ENCODE measurements around the gene ABCF2.

ABCF2 gene

DNA sequence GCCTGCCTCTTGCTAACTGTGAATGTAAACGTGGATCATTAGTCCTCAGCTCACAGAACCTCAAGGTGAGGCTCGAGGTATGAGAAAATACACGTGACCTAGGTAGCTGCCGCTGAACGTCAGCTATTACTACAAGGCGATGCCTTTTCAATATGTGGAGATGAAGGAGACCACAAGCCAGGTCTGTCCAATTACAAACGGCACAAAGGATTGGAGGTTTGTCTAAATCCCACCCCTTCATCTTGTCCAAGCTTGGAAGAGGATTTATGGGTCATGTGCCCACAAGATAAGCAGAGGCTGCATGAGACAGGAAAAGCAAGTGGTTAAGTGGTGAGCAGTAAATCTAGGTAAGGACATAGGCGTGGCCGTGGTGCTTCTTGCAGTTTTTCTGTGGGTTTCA lies 20.1 kb downstream of the ABCF2 start:
- H3K36me3 ChIP-seq (ENCODE audit: control insufficient read depth in 4 of 4, insufficient read depth in 4 of 4, low read length in 3 of 4): peaks cover 0 to 4% (median under 1%) of the 10 kb centered on the region in 4 experiments
- 0% methylated on average over 9 of the region's 9 CpGs for WGBS (ENCODE audit: insufficient coverage)
- ChIA-PET POLR2A (interaction anchor here (0.6 to 1.7 kb wide), 3 partner anchors 17 to 26 kb away, joined by 3 to 6 read pairs (median 5); partner anchors contain the start of genes ABCF2 and CHPF2), CTCF (interaction anchor here (0.7 to 4.8 kb wide), 10 partner anchors 18 to 146 kb away, joined by 3 to 37 read pairs (median 4); no protein-coding TSS in a partner anchor)
- H3K4me3 ChIP-seq (ENCODE audit: control insufficient read depth in 1 of 7, extremely low read depth in 1 of 7, insufficient read depth in 4 of 7, low read depth in 2 of 7, low read length in 6 of 7): peak overlapping the region in 1 of 7 experiments; percentile 65
- H3K27me3 ChIP-seq (replicated peaks in 2 of 5; ENCODE audit: control insufficient read depth in 4 of 5, insufficient read depth in 5 of 5, low read length in 4 of 5): peaks cover 0 to 25% (median 4%) of the 10 kb centered on the region in 5 experiments
- no peaks in the 10 kb centered on the region for H3K9me3 ChIP-seq (ENCODE audit: control extremely low read depth in 1 of 5, control insufficient read depth in 4 of 5, insufficient read depth in 2 of 5, low read depth in 1 of 5, low read length in 4 of 5)
- H3K4me1 ChIP-seq (ENCODE audit: control extremely low read depth in 1 of 4, control insufficient read depth in 4 of 4, insufficient read depth in 4 of 4, low read length in 3 of 4): peaks cover 8 to 35% (median 27%) of the 10 kb centered on the region in 4 experiments
- DNase-seq: peak; percentile 88 to 98 (median 95)
- no peak overlapping the region for H3K27ac ChIP-seq (ENCODE audit: insufficient read depth in 1 of 2, low read depth in 1 of 2, low read length in 2 of 2, poor library complexity in 1 of 2, severe bottlenecking in 2 of 2)

DNA sequence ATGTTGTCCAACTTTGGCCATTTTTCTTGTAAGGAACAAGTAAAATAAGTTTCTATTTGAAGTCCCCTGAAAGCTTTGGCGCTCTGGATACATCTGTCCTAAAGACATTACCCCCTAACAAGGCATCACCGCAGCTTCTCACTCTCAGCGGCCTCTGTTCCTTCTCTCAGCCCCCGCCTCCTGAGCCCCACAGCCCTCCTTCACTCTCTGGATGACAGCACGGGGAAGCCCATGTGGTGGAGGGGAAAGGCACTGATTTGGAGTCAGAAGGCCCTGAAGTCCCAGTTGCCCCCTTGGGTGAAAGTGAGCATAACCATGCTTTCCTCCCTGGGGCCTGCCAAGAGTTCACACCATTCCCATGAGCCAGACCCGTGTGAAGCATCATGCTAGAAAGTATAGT lies 21.3 kb downstream of the ABCF2 start:
- Histone ChIP-seq H3K9me3 (ENCODE audit: control extremely low read depth in 1 of 5, control insufficient read depth in 4 of 5, insufficient read depth in 2 of 5, low read depth in 1 of 5, low read length in 4 of 5) (no peaks in the 10 kb centered on the region), H3K27me3 (replicated peaks in 2 of 5; ENCODE audit: control insufficient read depth in 4 of 5, insufficient read depth in 5 of 5, low read length in 4 of 5) (peaks cover 0 to 25% (median 4%) of the 10 kb centered on the region in 5 experiments), H3K4me3 (ENCODE audit: control insufficient read depth in 1 of 7, extremely low read depth in 1 of 7, insufficient read depth in 4 of 7, low read depth in 2 of 7, low read length in 6 of 7) (no peak overlapping the region), H3K4me1 (ENCODE audit: control extremely low read depth in 1 of 4, control insufficient read depth in 4 of 4, insufficient read depth in 4 of 4, low read length in 3 of 4) (peaks cover 8 to 35% (median 27%) of the 10 kb centered on the region in 4 experiments), H3K36me3 (ENCODE audit: control insufficient read depth in 4 of 4, insufficient read depth in 4 of 4, low read length in 3 of 4) (no peaks in the 10 kb centered on the region), H3K27ac (ENCODE audit: insufficient read depth in 1 of 2, low read depth in 1 of 2, low read length in 2 of 2, poor library complexity in 1 of 2, severe bottlenecking in 2 of 2) (no peak overlapping the region)
- peak in 2 of 3 donors; percentile 38 to 58 for DNase-seq
- CTCF ChIA-PET: interaction anchor here (0.8 to 4.8 kb wide), 6 partner anchors 24 to 82 kb away, joined by 3 to 37 read pairs (median 4); no protein-coding TSS in a partner anchor
- 89% methylated on average over 3 of the region's 6 CpGs for WGBS (ENCODE audit: insufficient coverage)
- POLR2A ChIA-PET: no interaction called here

DNA sequence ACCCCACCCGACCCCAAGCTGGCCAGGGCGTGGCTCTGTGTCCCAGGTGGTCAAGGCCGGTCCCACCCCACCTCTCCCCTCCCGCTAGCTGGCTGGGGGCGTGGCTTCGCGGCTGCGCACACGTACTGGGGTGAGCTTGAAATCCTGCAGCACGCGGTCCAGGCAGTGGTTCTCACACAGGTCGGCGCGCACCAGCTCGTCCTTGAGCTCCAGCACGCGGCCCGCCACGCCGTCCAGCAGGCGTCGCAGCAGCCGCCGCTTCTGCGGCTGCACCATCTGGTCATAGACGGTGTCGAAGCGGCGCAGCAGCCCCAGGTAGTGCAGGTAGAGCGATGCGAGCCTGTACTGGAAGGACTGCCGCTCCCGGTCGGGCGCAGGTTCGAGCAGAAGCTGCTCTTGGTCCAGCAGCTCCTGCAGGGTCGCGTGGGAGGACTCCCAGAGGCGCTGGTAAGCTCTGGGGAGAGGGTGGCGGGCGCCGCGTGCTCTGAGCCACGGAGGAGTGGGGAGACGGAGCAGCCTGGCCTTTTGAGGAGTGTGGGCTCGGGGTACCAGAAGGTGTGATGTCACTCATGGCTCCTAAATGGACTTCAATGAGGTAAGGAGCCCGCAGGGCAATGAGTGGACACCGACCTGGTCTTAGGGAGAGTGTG lies 22.5 kb downstream of the ABCF2 start:
- peak in 2 of 3 donors; percentile 9 to 18 for DNase-seq
- CTCF ChIA-PET: interaction anchor here (0.8 to 4.8 kb wide), 7 partner anchors 23 to 147 kb away, joined by 3 to 37 read pairs (median 3); partner anchors contain the start of gene ABCF2
- peaks cover 0 to 25% (median 4%) of the 10 kb centered on the region in 5 experiments for H3K27me3 ChIP-seq (replicated peaks in 2 of 5; ENCODE audit: control insufficient read depth in 4 of 5, insufficient read depth in 5 of 5, low read length in 4 of 5)

DNA sequence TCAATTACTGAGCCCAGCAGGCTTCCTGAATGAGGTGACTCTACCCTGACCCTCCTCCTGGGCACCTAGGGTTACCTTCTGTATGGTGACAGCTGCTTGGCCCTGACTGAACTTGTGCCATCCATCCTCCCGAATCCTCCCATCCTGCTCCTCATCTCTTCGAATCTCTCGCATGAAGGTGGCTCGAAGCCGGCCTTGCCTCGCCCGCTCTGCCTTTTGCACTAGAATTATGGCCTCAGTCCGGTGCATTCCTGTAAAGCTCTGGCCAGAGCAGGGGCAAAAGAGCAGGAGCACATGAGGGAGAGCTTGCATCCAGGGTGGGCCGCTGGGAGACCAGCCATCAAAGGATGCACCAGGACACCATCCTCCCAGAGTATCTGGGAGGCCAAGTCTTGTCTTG lies 24.2 kb downstream of the ABCF2 start:
- H3K27me3 ChIP-seq (replicated peaks in 2 of 5; ENCODE audit: control insufficient read depth in 4 of 5, insufficient read depth in 5 of 5, low read length in 4 of 5): peaks cover 0 to 25% (median 7%) of the 10 kb centered on the region in 5 experiments
- no peak overlapping the region for H3K4me3 ChIP-seq (ENCODE audit: control insufficient read depth in 1 of 7, extremely low read depth in 1 of 7, insufficient read depth in 4 of 7, low read depth in 2 of 7, low read length in 6 of 7)
- POLR2A ChIA-PET: no interaction called here
- H3K36me3 ChIP-seq (ENCODE audit: control insufficient read depth in 4 of 4, insufficient read depth in 4 of 4, low read length in 3 of 4): no peaks in the 10 kb centered on the region
- CTCF ChIA-PET: no interaction called here
- no peaks in the 10 kb centered on the region for H3K9me3 ChIP-seq (ENCODE audit: control extremely low read depth in 1 of 5, control insufficient read depth in 4 of 5, insufficient read depth in 2 of 5, low read depth in 1 of 5, low read length in 4 of 5)
- H3K4me1 ChIP-seq (ENCODE audit: control extremely low read depth in 1 of 4, control insufficient read depth in 4 of 4, insufficient read depth in 4 of 4, low read length in 3 of 4): peaks cover 5 to 24% (median 21%) of the 10 kb centered on the region in 4 experiments
- DNase-seq: no peak
- 100% methylated on average over 2 of the region's 9 CpGs for WGBS (ENCODE audit: insufficient coverage)
- no peak overlapping the region for H3K27ac ChIP-seq (ENCODE audit: insufficient read depth in 1 of 2, low read depth in 1 of 2, low read length in 2 of 2, poor library complexity in 1 of 2, severe bottlenecking in 2 of 2)

More for the DNA sequence above, 22.5 kb downstream of the ABCF2 start:
- Histone ChIP-seq H3K4me3 (ENCODE audit: control insufficient read depth in 1 of 7, extremely low read depth in 1 of 7, insufficient read depth in 4 of 7, low read depth in 2 of 7, low read length in 6 of 7) (no peak overlapping the region), H3K4me1 (ENCODE audit: control extremely low read depth in 1 of 4, control insufficient read depth in 4 of 4, insufficient read depth in 4 of 4, low read length in 3 of 4) (peaks cover 8 to 35% (median 27%) of the 10 kb centered on the region in 4 experiments), H3K27ac (ENCODE audit: insufficient read depth in 1 of 2, low read depth in 1 of 2, low read length in 2 of 2, poor library complexity in 1 of 2, severe bottlenecking in 2 of 2) (no peak overlapping the region), H3K9me3 (ENCODE audit: control extremely low read depth in 1 of 5, control insufficient read depth in 4 of 5, insufficient read depth in 2 of 5, low read depth in 1 of 5, low read length in 4 of 5) (no peaks in the 10 kb centered on the region), H3K36me3 (ENCODE audit: control insufficient read depth in 4 of 4, insufficient read depth in 4 of 4, low read length in 3 of 4) (no peaks in the 10 kb centered on the region)
- 88% methylated on average over 48 of the region's 48 CpGs for WGBS (ENCODE audit: insufficient coverage)
- POLR2A ChIA-PET: no interaction called here

DNA sequence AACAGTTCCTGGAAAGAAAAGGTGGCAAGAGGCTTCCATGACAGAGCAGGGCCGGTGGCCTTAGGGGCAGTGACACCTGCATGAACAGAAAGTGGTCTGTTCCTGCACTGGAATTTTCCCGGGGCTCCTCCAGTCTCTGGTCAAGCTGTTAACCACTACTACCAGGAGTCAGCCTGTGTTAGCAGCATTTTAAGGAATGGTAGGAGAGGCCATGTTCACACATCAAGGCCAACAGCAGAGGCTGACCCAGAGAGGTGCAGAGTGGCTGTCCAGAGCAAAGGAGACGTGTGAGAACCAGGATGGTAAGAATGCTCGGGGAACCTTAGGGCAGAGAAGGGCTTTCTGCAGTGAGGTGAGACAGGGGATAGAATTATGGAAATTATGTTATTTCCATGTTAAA lies 25.3 kb downstream of the ABCF2 start:
- Histone ChIP-seq H3K36me3 (ENCODE audit: control insufficient read depth in 4 of 4, insufficient read depth in 4 of 4, low read length in 3 of 4) (no peaks in the 10 kb centered on the region), H3K4me3 (ENCODE audit: control insufficient read depth in 1 of 7, extremely low read depth in 1 of 7, insufficient read depth in 4 of 7, low read depth in 2 of 7, low read length in 6 of 7) (no peak overlapping the region), H3K4me1 (ENCODE audit: control extremely low read depth in 1 of 4, control insufficient read depth in 4 of 4, insufficient read depth in 4 of 4, low read length in 3 of 4) (peaks cover 0 to 13% (median 10%) of the 10 kb centered on the region in 4 experiments), H3K9me3 (ENCODE audit: control extremely low read depth in 1 of 5, control insufficient read depth in 4 of 5, insufficient read depth in 2 of 5, low read depth in 1 of 5, low read length in 4 of 5) (no peaks in the 10 kb centered on the region), H3K27me3 (replicated peaks in 2 of 5; ENCODE audit: control insufficient read depth in 4 of 5, insufficient read depth in 5 of 5, low read length in 4 of 5) (peaks cover 0 to 25% (median 7%) of the 10 kb centered on the region in 5 experiments), H3K27ac (ENCODE audit: insufficient read depth in 1 of 2, low read depth in 1 of 2, low read length in 2 of 2, poor library complexity in 1 of 2, severe bottlenecking in 2 of 2) (no peak overlapping the region)
- ChIA-PET POLR2A (no interaction called here), CTCF (no interaction called here)
- DNase-seq: no peak
- WGBS (ENCODE audit: insufficient coverage): 84% methylated on average over 4 of the region's 4 CpGs

DNA sequence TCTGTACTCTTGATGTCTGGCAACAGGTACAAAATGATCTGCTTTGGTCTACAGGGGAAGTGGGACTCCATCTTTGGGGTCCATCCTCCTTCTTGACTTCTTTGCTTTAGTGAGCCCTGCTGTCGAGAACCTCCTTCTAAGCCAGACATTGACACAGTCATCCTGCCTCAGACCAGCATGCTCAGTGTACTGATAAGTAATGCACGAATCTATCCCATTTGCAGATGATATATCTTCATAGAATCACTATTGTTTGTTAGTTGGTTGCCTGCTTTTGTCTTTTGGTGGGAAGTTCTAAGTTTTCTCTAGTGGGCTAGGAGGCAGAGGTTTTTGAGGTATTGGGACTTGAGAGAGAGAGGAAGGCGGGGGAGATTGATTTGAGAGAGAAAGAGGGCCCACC lies 25.7 kb downstream of the ABCF2 start:
- no peak overlapping the region for H3K4me3 ChIP-seq (ENCODE audit: control insufficient read depth in 1 of 7, extremely low read depth in 1 of 7, insufficient read depth in 4 of 7, low read depth in 2 of 7, low read length in 6 of 7)
- CTCF ChIA-PET: interaction anchor here (1.0 kb wide), 1 partner anchor 42 kb away, joined by 6 read pairs; no protein-coding TSS in a partner anchor
- H3K27me3 ChIP-seq (replicated peaks in 2 of 5; ENCODE audit: control insufficient read depth in 4 of 5, insufficient read depth in 5 of 5, low read length in 4 of 5): peaks cover 0 to 25% (median 9%) of the 10 kb centered on the region in 5 experiments
- no peak for DNase-seq
- no peaks in the 10 kb centered on the region for H3K9me3 ChIP-seq (ENCODE audit: control extremely low read depth in 1 of 5, control insufficient read depth in 4 of 5, insufficient read depth in 2 of 5, low read depth in 1 of 5, low read length in 4 of 5)
- no peak overlapping the region for H3K27ac ChIP-seq (ENCODE audit: insufficient read depth in 1 of 2, low read depth in 1 of 2, low read length in 2 of 2, poor library complexity in 1 of 2, severe bottlenecking in 2 of 2)
- H3K36me3 ChIP-seq (ENCODE audit: control insufficient read depth in 4 of 4, insufficient read depth in 4 of 4, low read length in 3 of 4): no peaks in the 10 kb centered on the region
- no CpG with 5 or more reads among the region's 3 CpGs for WGBS (ENCODE audit: insufficient coverage)
- peaks cover 0 to 9% (median 6%) of the 10 kb centered on the region in 4 experiments for H3K4me1 ChIP-seq (ENCODE audit: control extremely low read depth in 1 of 4, control insufficient read depth in 4 of 4, insufficient read depth in 4 of 4, low read length in 3 of 4)
- POLR2A ChIA-PET: no interaction called here

All from common myeloid progenitor, CD34-positive (primary cell).